Fibroblast of skin of right biceps (primary cell): ENCODE data around the gene STIM1.
A peak's percentile ranks its signal among the peaks of the same experiment; 100 is the strongest.
"Not testable (repeated sequence)": the region's sequence is repeated elsewhere in the genome, so short reads cannot be mapped to it uniquely, and the experiment has no call there.

Experiments used
- DNase-seq: peaks from one replicate; pipeline ENCODE4 v3.0.0-alpha.2; 2013

The STIM1 gene

GRCh38 chr11:4084406-4085125 is 229.1 kb downstream of the STIM1 start:
- DNase-seq, result no peak

GRCh38 chr11:4085575-4085974 is 230.1 kb downstream of the STIM1 start:
- no peak for DNase-seq

DNA sequence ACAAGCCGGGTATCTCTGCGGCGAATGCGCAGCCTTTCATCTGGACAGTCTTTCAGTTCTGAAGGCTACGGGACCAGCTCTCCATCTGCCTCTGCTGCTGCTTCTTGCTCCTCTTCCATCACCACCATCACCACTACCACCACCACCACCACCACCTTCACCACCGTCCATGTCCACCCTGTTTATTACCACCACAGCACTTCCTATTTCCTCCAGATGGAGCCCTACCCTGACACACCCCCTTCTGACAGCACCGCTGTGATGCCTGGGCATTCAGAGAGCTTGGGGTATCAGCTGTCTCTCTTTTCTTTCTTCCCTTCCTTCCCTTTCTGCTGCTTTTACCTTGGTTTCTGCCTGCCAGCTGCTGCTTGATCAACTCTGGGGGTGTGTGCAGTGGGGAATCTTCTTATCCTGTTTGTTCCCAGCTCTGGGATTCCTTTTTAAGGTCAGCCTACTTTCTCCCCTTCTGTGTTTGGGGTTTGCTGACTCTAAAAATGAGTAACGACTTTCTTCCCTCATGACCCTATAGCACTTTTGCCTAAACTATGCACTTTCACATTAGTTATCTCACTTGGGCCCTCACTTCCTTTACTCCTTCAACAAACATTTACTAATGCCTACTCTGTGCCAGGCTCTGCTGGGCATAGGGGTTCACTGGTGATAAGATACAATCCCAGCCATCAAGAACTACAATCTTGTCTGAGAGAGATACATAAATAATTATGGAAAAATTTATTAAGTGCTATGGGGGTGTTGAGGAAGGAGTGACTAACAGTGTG is 231.3 kb downstream of the STIM1 start:
- DNase-seq, result no peak

DNA sequence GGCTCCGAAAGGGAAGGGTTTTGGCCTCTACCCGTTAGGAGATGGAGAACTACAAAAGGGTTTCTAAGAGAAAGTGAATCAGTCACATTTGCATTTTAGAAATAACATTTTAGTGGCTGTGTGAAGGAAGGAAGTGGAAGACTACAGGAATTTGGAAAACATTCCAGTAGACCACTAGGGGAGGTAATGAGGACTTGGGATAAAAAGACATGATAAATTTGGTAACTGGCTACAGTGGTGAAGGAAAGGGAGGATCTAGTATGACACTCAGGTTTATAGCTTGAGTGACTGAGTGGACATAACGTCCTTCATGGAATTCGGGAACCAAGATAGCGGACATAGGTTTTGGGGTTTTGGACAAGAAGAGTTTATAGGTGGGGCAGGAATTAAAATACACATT is 232.1 kb downstream of the STIM1 start:
- peak; percentile 55 for DNase-seq

- DNase-seq, result no peak
These were observed 234.8 kb downstream of the STIM1 start for GRCh38 chr11:4090258-4090657.

- DNase-seq, result no peak
These were observed 236.6 kb downstream of the STIM1 start for GRCh38 chr11:4092026-4092425.

DNA sequence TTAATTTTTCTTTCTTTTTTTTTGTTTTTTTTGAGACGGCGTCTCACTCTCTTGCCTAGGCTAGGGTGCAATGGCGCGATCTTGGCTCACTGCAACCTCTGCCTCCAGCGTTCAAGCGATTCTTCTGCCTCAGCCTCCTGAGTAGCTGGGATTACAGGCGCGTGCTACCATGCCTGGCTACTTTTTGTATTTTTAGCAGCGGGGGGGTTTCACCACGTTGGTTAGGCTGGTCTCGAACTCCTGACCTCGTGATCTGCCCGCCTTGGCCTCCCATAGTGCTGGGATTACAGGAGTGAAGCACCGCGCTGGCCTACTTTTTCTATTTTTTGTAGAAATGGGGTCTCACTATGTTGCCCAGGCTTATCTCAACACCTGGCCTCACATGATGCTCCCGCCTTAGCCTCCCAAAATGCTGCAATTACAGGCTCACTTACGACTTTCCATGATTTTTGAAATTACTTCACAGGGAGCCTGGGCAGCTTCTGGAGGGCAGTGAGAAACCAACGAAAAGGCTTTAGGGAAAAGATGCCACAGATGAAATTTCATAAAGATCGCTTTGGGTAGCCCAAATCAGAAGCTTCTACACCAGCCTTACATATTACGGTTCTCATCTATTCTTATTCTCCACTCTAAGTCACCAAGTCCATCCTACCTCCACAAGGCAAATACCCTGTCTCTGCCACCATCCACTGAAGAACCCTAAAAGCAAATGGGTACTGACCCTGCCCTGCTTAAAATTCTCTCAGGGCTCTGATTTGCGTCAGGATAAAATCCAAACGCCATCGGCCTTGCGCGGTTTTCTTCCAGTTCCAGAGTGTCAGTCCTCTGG is 238.3 kb downstream of the STIM1 start:
- no peak for DNase-seq

GRCh38 chr11:4094348-4095291 is 239.2 kb downstream of the STIM1 start, which contains the start of gene RRM1:
TSS of gene RRM1 (plus strand) at chr11:4094799. CDS start at chr11:4095013, 214 bp downstream.
- peak; percentile 98 for DNase-seq

DNA sequence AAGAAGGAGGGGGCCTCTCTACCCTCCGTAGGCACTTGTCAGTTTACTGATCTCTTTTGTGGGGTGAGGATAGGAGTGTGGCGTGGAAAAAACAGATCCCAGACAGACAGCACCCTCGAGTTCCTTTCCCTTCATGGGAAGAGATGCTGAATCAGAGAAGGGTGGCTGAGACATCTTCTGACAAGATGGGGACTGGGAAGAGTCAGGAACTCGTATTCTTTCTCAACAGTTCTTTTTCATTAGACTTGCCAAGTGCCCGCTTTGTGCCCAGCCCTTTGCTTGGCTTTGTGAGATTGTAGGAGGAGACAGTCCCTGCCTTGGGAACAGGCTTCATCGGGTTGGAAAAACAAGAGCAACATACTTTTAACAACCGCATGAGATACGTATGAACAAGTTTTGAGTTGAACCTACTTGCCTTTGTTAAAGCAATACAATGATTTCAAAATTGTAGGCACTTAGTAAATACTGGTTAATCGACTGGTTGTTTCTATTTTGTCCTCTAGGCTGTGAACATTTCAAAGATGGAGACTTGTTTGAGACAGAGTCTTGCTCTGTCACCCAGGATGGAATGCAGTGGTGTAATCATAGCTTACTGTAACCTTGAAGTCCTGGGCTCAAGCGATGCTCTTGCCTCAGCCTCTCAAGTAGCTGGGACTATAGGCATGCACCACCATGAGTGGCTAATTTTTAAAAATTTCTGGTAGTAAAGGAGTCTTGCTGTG is 240.2 kb downstream of the STIM1 start:
- peak; percentile 79 for DNase-seq

DNA sequence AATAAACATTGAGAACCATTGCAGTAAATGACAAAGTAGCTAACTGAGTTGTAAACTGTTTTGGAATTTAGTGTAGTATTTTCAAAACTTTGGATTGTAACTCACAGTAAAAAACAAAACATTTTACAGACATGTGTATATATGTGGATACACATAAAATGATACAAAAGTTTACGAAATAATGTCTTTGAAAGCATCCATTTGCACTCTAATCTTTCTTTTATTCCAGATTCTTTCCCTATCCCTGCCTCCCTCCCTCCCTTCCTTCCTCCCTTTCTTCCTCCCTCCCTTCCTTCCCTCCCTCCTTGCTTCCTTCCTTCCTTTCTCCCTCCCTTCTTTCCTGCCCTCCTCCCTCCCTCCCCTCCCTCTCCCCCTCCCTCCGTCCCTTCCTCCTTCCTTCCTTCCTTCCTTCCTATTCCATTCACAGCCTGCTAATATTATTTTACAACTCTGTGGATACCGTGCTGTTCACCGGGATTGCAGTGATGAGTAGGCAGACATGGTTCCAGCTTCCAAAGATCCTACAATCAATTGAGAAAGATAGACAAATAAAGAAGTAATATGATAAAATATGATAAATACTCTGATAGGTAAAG is 242.7 kb downstream of the STIM1 start:
- DNase-seq, result no peak

- DNase-seq, result no peak
These were observed 247.2 kb downstream of the STIM1 start for GRCh38 chr11:4102711-4103110.

- DNase-seq, result no peak
These were observed 247.8 kb downstream of the STIM1 start for GRCh38 chr11:4103269-4103668.

DNA sequence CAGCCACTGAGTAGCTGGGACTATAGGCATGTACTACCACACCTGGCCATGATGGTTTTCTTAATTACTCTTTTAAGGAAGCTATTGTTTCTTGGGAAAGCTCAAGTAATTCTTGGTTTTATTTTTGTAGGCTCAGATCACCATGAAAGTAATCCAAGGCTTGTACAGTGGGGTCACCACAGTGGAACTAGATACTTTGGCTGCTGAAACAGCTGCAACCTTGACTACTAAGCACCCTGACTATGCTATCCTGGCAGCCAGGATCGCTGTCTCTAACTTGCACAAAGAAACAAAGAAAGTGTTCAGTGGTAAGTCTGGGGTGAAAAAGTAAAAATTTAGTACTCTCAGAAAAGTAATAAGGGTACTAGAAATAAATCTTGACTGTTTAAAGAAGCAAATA is 250.5 kb downstream of the STIM1 start:
- no peak for DNase-seq

- no peak for DNase-seq
These were observed 256.4 kb downstream of the STIM1 start for GRCh38 chr11:4111834-4112233.

- no peak for DNase-seq
These were observed 259.7 kb downstream of the STIM1 start for GRCh38 chr11:4115128-4115527.

GRCh38 chr11:4118107-4118506 is 262.6 kb downstream of the STIM1 start:
- peak; percentile 72 for DNase-seq

DNA sequence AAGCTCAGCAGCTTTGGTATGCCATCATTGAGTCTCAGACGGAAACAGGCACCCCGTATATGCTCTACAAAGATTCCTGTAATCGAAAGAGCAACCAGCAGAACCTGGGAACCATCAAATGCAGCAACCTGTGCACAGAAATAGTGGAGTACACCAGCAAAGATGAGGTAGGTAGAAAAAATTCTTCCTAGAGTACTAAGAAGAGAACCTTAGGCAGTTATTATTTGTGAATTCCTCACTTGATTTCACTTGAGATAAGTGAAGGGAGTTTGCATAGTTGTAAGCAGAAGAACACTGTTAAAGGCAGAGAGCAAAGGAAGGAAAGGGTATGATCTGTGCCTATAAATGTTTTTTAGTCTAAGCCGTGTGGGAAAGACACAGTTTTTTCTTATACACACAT is 267.8 kb downstream of the STIM1 start:
- DNase-seq, result no peak

DNA sequence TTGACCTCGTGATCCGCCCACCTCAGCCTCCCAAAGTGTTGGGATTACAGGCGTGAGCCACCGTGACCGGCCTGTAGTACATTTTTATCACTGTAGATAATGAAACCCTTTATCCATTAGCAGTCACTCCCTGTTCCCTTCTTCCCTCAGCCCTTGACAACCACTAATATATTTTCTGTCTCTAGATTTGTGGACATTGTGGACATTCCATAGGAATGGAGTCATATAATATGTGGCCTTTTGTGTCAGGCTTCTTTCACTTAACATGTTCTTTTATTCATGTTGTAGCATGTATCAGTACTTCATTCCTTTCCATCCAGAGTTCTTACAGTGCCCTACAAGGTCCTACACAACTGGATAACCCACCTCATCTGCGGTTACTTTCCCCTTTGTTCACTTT is 269.7 kb downstream of the STIM1 start:
- DNase-seq, result peak; percentile 25

DNA sequence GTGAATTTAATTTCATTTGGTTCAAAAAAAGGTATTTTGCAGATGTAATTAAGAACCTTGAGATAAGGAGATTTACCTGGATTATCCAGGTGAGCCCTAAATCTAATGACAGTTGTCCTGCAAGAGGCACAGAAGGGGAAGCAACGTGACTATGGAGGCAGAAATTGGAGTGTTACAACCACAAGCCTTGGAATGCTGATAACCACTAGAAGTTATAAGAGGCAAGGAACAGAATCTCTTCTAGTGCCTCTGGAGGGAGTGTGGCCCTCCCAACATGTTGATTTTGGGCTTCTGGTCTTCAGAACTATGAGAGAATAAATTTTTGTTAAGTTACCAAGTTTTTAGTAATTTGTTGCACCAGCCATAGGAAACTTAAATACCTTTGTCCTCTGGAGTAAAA is 271.9 kb downstream of the STIM1 start:
- DNase-seq, result no peak

GRCh38 chr11:4130219-4130618 is 274.8 kb downstream of the STIM1 start:
- not testable (repeated sequence) for DNase-seq

- peak; percentile 43 for DNase-seq
These were observed 279.3 kb downstream of the STIM1 start for GRCh38 chr11:4134806-4135205.
